ENCODE results near the gene SMIM35.
"Not testable (repeated sequence)": the region's sequence is repeated elsewhere in the genome, so short reads cannot be mapped to it uniquely, and the experiment has no call there.

Gene SMIM35

DNA sequence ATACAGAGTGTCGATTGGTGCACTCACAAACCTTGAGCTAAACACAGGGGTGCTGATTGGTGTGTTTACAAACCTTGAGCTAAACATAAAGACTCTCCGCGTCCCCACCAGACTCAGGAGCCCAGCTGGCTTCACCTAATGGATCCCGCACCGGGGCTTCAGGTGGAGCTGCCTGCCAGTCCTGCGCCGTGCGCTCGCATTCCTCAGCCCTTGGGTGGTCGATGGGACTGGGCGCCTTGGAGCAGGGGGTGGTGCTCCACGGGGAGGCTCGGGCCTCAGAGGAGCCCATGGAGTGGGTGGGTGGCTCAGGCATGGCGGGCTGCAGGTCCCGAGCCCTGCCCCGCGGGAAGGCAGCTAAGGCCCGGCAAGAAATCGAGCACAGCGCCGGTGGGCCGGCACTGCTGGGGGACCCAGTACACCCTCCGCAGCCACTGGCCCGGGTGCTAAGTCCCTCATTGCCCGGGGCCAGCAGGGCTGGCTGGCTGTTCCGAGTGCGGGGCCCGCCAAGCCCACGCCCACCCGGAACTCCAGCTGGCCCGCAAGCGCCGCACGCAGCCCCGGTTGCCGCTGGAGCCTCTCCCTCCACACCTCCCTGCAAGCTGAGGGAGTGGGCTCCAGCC lies 108.4 kb downstream of the SMIM35 start:
- not testable (repeated sequence) for DNase-seq

DNA sequence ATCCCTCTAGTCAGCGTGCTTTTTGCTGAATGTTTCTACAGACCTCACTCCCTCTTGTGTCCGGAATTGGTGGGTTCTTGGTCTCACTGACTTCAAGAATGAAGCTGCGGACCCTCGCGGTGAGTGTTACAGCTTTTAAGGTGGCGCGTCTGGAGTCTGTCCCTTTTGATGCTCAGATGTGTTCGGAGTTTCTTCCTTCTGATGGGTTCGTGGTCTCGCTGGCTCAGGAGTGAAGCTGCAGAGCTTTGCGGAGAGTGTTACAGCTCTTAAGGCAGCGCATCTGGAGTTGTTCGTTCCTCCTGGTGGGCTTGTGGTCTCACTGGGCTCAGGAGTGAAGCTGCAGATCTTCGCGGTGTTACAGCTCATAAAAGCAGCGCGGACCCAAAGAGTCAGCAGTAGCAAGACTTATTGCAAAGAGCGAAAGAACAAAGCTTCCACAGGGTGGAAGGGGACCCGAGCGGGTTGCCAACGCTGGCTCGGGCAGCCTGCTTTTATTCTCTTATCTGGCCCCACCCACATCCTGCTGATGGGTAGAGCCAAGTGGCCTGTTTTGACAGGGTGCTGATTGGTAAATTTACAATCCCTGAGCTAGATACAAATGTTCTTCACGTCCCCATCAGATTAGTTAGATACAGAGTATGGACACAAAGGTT lies 109.0 kb downstream of the SMIM35 start:
- not testable (repeated sequence) for DNase-seq

DNA sequence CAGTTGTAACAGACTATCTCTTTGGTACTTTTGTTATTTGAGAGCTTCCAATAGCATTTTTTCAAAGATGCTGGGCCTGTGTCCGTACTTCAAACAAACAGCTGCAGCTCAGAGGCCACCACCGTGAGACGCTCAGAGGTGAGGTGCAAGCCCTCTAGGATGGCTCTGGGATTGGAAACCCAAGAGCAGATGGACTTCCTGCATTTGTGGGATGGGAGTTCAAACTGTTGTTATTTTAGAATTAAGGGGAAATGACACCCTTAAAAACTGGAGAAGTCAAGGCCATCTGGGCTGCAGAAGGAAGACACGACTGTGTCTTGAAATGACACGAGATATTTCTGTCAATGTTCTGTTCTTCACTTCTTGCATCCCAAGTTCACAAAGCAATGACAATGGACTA lies 109.7 kb downstream of the SMIM35 start:
- DNase-seq = no peak

DNA sequence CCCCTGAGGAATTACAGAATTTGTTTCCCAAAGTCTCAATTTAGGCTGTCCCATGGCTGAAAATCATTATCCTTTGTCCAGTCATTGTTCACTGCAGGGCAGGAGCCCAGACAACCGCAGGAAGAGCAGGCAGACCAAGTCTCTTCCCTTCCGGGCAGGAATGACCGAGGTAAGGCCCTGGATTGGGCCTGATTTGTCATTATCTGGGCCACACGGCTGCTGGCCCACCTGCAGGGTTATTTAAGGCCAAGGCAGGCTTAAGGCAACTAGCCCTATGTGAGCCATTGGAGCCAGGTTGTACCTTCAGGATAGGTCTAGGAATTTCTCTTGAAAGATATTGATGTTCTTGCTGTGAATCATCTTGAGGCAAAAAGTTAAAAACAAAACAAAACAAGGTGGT lies 110.3 kb downstream of the SMIM35 start:
- DNase-seq = no peak

DNA sequence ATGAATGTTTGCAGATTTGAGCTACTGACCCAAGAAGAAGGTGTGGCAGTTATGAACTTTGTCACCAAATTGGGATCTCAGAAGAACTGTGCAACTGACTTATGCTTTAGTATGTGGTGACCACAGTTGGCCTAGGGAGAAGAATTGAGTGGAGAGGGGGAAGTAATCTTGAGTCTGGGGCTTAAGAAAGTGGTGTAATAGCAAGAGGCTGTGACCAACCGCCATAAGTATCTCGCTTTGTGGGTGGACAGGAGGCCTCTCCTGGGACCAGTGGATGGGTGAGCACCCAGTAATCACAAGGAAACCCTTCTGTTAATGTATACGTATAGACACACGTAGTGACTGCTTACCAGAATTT lies 113.3 kb downstream of the SMIM35 start:
- no peak for DNase-seq

DNA sequence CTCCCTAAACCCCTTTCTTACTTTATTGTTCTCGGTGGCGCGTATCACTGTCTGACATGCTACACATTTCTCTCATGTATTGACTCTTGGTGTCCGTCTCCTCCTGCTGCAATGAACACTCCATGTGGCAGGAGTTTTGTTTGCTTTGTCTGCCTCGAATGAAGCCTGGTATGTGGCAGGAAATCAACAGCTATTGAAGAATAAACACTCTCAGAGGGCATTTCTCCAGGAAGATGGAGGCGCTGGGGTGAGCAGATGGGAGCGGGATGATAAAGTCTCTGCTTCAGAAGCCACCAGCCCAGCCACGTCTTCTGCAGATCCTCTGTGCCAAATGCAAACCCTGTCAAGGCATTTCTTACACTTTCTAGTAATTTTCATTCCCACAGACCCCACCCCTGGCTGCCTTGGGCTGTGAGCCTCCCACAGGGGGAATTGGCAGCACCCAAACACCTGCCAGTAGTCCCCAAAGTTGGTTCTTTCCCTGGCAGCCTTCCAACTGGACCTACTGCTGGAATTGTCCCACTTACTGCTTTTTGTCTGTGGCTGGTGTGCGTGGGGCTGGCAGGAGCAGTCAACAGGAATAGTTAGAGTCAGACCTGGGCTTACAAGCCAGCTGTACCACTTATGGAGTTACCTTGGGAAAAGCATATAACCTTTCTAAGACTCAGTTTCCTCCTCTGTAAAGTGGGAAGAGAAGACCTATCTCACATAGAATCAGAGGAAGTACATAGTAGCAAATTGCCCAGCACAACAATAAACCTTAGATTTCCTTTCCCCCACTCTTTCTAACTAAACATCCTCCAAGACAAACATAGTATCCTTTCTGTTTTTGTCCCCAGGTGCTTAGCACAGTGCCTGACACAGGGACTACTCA lies 113.9 kb downstream of the SMIM35 start:
- DNase-seq = no peak

DNA sequence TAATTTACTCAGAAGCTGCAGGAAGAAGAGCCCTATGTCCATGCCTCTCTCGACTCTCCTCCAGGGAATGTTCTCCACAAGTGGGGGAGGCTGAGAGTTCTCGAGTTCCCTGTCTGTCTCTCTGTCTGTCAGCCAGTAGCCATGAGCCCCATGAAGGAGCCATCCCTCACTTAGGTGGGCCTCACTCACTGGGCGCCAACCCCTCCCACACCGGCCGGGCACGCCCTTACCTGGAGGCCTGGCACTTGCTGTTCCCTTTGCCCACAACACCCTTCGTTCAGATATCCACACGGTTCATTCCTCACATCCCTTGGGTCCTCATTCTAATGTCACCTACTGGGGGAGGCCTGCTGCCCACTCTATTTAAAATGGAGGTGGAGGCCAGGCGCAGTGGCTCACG lies 114.7 kb downstream of the SMIM35 start:
- DNase-seq = no peak

DNA sequence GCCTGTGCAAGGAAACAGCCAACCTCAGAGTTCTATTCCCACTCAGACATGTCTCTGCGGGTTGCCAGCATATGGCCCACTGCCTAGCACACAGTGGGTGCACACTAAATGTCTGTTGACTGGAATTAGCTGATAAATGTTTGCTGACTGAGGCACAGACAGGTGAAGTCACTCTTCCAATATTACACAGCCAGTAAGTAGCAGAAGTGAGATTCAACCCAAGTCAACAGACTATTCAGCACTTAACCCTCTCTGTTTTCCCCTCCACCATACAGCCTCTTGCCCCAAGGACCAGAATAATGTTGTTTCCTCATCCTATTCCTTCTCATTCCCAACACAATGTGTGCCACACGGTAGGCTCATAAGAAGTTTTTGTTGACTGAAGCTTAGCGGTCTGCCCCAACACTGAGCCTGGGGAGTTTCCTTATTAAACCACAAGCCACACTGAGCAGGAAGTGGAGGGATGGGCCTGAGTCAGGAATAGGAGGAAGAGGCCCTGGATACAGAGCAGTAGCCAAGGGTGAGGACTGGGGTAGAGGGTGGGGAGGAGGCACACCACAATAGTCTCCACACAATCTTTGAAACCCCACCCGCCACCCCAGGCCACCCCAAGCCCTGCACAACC lies 116.3 kb downstream of the SMIM35 start:
- DNase-seq = peak; percentile 63

DNA sequence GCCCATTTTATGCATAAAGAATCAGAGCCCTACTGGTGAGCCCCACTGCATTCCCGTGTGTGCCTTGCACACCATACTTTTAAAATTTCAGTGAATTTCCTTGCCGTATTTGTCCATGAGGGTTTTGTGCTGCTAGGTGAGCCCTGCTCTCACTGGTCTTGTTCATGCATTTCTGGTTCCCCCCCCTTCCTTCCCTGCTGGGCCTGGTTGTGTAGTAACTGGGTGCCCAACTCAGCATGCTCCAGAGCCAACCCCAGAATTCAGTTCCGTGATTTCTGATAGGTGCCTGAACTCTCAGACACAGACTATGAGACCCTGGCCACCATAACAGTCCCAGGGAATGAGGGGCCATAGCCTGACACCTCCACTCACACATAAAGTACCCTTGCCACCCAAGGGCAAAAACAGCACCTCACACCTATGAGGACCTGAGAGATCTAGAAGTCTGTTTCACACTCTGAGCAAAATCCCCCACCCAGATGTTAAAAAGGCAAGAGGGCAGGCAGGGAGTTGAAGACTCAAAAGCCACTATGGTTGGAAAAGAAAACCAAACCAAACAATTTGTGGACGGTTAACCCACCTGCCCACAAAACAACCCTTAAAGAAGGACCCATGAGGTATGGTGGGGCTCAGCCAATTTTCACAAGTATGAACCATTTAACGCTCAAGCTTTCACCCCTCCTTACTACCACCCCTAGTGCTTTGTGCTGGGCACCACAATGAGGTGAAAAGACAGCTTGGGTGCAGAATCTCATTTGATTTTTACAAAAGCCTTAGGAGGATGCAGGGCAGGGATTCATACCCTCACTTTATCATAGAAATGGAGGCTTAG lies 117.4 kb downstream of the SMIM35 start:
- no peak for DNase-seq

DNA sequence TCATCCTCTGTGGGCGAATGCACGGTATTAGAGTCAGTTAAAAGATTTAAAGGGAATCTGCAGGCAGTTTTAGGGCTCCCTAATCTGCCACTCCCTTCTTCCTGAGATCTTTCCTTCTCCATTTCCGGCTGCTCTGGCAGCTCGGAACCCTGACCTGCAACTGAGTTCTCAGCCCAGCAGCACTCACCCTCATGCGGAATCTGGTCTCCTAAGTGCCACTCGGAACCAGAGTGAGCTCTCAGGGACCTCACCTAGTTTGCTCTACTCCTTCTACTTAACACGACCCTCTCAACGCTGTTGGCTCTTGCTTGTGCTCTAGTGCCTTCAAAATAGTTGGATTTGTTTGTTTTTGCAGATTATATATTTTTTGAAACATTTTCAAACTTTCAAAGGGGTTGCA lies 119.9 kb downstream of the SMIM35 start:
- DNase-seq = no peak

DNA sequence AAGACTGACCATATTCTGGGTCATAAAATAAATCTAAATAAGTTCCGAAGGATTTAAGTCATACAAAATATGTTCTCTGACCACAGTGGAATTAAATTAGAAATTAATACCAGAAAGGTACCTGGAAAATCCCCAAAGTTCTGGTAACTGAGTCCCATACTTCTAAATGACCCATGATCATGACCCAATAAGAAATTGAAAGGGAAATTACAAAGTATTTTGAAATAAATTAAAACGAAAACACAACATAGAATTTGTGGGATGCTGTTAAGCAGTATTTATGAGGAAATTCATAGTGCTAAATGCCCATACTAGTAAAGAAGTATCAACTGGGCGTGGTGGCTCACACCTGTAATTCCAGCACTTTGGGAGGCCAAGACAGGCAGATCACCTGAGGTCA lies 123.9 kb downstream of the SMIM35 start:
- DNase-seq = no peak

DNA sequence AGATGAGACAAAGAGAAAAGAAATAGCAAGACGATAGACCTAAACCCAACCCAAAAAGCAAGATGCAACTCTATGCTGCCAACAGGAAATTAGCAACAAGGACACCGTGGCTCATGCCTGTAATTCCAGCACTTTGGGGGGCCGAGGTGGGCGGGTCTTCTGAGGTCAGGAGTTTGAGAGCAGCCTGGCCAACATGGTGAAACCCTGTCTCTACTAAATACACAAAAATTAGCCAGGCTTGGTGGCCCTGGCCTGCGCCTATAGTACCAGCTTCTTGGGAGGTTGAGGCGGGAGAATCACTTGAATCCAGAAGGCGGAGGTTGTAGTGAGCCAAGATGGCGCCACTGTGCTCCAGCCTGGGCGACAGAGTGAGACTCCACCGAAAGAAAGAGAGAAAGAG lies 124.9 kb downstream of the SMIM35 start:
- no peak for DNase-seq

DNA sequence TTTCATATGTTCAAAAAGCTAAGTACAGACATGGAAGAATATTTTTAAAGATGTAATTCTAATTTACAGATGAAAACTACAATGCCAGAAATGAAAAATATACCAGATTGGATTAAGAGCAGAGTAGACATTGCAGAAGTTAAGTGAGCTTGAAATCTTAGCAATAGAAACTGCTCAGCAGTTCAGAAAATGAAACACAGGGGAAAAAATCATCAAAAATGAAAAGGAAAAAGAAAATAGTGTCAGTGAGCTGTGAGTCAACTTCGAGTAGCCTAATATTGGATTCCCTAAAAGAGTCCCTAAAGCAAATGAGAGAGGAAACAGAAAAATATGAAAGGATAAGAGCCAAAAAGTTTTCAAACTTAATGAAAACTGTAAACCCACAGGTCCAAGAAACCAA lies 126.4 kb downstream of the SMIM35 start:
- no peak for DNase-seq

DNA sequence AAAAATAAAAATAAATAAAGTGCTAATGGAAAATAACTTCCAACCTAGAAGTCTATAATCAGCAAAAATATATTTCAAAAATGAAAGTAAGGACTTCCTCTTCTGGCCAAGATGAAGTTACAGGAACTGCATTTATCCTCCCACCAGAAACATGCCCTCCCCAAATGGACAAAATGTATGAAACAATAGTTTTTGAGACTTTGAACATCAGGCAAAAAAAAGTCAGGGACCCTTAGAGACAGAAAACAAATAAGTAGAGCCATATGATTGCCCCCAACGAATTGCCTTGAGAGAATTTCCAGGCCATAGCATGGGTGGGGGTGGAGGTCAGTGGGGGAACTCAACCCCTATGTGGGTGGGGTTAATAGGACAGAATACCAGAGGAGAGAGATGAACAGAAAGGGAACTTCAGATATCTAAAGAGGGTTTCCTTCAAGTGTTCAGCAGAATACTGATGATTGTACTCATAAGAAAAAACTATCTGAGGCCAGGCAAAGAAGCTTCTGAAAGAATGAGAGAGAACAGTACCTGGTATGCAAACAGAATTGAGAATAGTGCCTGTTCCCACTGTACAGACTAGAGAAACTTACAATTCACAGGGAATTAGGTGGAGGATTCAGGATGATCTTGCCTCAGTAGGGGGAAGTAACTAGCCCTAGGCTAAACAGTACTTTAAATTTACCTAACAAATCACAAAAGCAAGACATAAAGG lies 127.2 kb downstream of the SMIM35 start:
- DNase-seq = no peak

DNA sequence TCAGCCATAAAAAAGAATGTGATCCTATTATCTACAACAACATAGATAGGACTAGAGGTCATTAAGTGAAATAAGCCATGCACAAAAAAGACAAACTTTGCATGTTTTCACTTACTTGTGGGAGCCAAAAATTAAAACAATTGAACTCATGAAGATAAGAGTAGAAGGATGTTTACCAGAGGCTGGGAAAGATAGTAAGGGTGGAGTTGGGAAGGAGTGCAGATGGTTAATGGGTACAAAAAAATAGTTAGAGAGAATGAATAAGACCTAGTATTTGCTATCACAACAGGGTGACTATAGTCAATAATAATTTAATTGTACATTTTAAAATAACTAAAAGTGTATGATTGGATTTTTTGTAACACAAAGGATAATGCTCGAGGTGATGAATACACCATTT lies 127.8 kb downstream of the SMIM35 start:
- no peak for DNase-seq
